Mesothelial cell of epicardium (in vitro differentiated cells): ENCODE measurements around the gene ST6GALNAC5. TPM values are rescaled to one million over a fixed set of nuclear protein-coding genes. Genes with fewer than 3 reads are reported as not detected.

Experiments used
- DNase-seq, 2 experiments: peaks; one replicate each; pipeline ENCODE4 v3.0.0; 2021; ENCODE audit warnings: low spot score in 2 of 2; ENCODE audit not compliant: unreplicated experiment in 2 of 2
- H3K27ac Mint-ChIP-seq: 2 replicates; pipeline ENCODE4 v1.8.0; 2021; ENCODE audit warnings: mixed read lengths
- H3K27me3 Mint-ChIP-seq: 2 replicates; pipeline ENCODE4 v1.8.0; 2021; ENCODE audit warnings: low read depth, mixed read lengths
- H3K36me3 Mint-ChIP-seq: 2 replicates; pipeline ENCODE4 v1.8.0; 2021; ENCODE audit warnings: mixed read lengths
- H3K4me1 Mint-ChIP-seq: 2 replicates; pipeline ENCODE4 v1.8.0; 2021; ENCODE audit warnings: mixed read lengths
- H3K4me3 Mint-ChIP-seq: 2 replicates; pipeline ENCODE4 v1.8.0; 2021; ENCODE audit warnings: mild to moderate bottlenecking, moderate library complexity, mixed read lengths
- H3K9me3 Mint-ChIP-seq: 2 replicates; pipeline ENCODE4 v1.8.0; 2021; ENCODE audit warnings: mixed read lengths
- total RNA-seq: library from RNA; stranded (reverse); gene quantifications from 3 replicates; pipeline ENCODE4 v1.2.1, GENCODE V29; 2021
- TF ChIP-seq, protein P1 (sequence below): fragments of 200-600 bp; sonication (generic); IDR thresholded peaks from one replicate; pipeline ENCODE4 v1.5.0; 2021; ENCODE audit warnings: antibody characterized with exemption; ENCODE audit not compliant: unreplicated experiment

ST6GALNAC5 gene
- total RNA-seq, 1 donor from 2014 or later, result 16.7 TPM

GRCh38 chr1:77085109-77085508, 217.8 kb downstream of the ST6GALNAC5 start:
- Mint-ChIP-seq H3K4me3 (no peak overlapping the region), H3K27ac (no peak overlapping the region), H3K4me1 (no peaks in the 10 kb centered on the region), H3K27me3 (no peaks in the 10 kb centered on the region), H3K9me3 (no peaks in the 10 kb centered on the region), H3K36me3 (peaks cover 8% of the 10 kb centered on the region)
- TF ChIP-seq, protein P1, sequence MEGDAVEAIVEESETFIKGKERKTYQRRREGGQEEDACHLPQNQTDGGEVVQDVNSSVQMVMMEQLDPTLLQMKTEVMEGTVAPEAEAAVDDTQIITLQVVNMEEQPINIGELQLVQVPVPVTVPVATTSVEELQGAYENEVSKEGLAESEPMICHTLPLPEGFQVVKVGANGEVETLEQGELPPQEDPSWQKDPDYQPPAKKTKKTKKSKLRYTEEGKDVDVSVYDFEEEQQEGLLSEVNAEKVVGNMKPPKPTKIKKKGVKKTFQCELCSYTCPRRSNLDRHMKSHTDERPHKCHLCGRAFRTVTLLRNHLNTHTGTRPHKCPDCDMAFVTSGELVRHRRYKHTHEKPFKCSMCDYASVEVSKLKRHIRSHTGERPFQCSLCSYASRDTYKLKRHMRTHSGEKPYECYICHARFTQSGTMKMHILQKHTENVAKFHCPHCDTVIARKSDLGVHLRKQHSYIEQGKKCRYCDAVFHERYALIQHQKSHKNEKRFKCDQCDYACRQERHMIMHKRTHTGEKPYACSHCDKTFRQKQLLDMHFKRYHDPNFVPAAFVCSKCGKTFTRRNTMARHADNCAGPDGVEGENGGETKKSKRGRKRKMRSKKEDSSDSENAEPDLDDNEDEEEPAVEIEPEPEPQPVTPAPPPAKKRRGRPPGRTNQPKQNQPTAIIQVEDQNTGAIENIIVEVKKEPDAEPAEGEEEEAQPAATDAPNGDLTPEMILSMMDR, result no peak
- no peak for DNase-seq

DNA sequence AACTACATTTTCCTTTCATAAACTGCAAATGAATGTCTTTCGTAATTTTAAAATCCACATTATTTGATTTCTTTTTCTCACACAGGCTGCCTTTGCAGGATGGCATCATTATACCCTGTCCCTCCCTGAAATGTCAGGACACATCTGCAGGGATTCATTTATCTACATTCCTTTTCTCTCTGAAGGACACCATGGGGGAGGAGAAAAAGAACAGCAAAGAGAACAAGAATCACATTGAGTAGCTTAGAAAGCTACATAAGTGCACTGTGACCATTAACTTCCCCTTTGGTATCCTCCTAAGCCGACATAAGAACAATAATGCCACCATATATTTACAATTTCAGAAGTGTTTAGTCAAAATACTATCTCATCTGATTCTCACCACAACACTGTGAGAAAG, 222.5 kb downstream of the ST6GALNAC5 start:
- TF ChIP-seq, protein P1, result no peak
- DNase-seq, result no peak
- Mint-ChIP-seq H3K27ac (no peak overlapping the region), H3K4me1 (no peaks in the 10 kb centered on the region), H3K36me3 (peaks cover 3% of the 10 kb centered on the region), H3K27me3 (no peaks in the 10 kb centered on the region), H3K4me3 (no peak overlapping the region), H3K9me3 (no peaks in the 10 kb centered on the region)

GRCh38 chr1:77095236-77095635, 228.0 kb downstream of the ST6GALNAC5 start:
- Mint-ChIP-seq H3K9me3 (no peaks in the 10 kb centered on the region), H3K27me3 (no peaks in the 10 kb centered on the region), H3K4me3 (no peak overlapping the region), H3K36me3 (no peaks in the 10 kb centered on the region), H3K27ac (no peak overlapping the region), H3K4me1 (no peaks in the 10 kb centered on the region)
- DNase-seq, result no peak
- TF ChIP-seq, protein P1, result no peak

- H3K4me3 Mint-ChIP-seq, result no peak overlapping the region
- no peak for DNase-seq
- no peaks in the 10 kb centered on the region for H3K9me3 Mint-ChIP-seq
- TF ChIP-seq, protein P1, result no peak
- H3K4me1 Mint-ChIP-seq, result peaks cover 5% of the 10 kb centered on the region
- no peak overlapping the region for H3K27ac Mint-ChIP-seq
- no peaks in the 10 kb centered on the region for H3K36me3 Mint-ChIP-seq
- H3K27me3 Mint-ChIP-seq, result no peaks in the 10 kb centered on the region
Measured at GRCh38 chr1:77096496-77097255, 229.4 kb downstream of the ST6GALNAC5 start.

DNA sequence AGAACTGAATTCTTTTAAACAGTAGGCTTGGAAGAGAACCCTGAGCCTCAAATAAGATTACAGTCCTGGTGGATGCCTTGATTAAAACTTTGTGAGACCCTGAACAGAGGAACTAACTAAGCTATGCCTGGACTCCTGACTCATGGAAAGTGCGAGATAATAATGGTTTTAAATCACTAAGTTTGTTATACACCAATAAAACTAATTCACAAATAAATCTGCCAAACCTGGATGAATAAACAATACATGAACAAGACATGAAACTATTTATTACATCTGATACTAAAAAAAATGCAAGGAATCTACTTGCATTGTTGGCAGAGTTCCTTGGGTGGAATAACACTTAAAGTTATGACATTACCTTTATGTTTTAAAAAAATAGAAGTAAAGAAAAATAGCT, 233.6 kb downstream of the ST6GALNAC5 start:
- no peaks in the 10 kb centered on the region for H3K9me3 Mint-ChIP-seq

More for the DNA sequence above, 233.6 kb downstream of the ST6GALNAC5 start:
- TF ChIP-seq, protein P1, result no peak
- H3K4me3 Mint-ChIP-seq, result no peak overlapping the region
- no peaks in the 10 kb centered on the region for H3K36me3 Mint-ChIP-seq
- H3K4me1 Mint-ChIP-seq, result peaks cover 5% of the 10 kb centered on the region
- no peak for DNase-seq
- no peaks in the 10 kb centered on the region for H3K27me3 Mint-ChIP-seq
- H3K27ac Mint-ChIP-seq, result no peak overlapping the region
